Esophagus mucosa (tissue), 1 donor: ENCODE measurements around the gene CCDC198. TPM values are rescaled to one million over a fixed set of nuclear protein-coding genes. Genes with fewer than 3 reads are reported as not detected.

Experiments used
- ATAC-seq: fragments of 200-7000 bp; cut with Tn5 transposase; one replicate; pipeline ENCODE4 v1.9.1; 2020
- total RNA-seq: library from RNA; stranded (reverse); gene quantifications from one replicate; pipeline ENCODE4 v1.2.4, GENCODE V29; 2023
- donor health status: DM: yes; HTN: yes; CAD: no.

CCDC198 gene
- total RNA-seq, 1 donor from 2014 or later, result not detected

GRCh38 chr14:57462551-57462950, 31.1 kb downstream of the CCDC198 start:
- no peak for ATAC-seq

- ATAC-seq, result no peak
Measured at GRCh38 chr14:57461777-57462320, 31.8 kb downstream of the CCDC198 start.

- ATAC-seq, result no peak
Measured at GRCh38 chr14:57435923-57436322, 57.7 kb downstream of the CCDC198 start.

GRCh38 chr14:57420986-57421385, 72.7 kb downstream of the CCDC198 start:
- ATAC-seq, result no peak

GRCh38 chr14:57420033-57420432, 73.6 kb downstream of the CCDC198 start:
- ATAC-seq, result no peak

Other genes starting within 250 kb of the CCDC198 start
- gene EXOC5, start 225.0 kb downstream of the CCDC198 start, total RNA-seq, result 43.6 TPM
- 26.6 TPM for gene AP5M1, start 224.9 kb downstream of the CCDC198 start, total RNA-seq
- 10.5 TPM for gene NAA30, start 103.3 kb downstream of the CCDC198 start, total RNA-seq